ENCODE results near the gene PLA2G2C.

DNA sequence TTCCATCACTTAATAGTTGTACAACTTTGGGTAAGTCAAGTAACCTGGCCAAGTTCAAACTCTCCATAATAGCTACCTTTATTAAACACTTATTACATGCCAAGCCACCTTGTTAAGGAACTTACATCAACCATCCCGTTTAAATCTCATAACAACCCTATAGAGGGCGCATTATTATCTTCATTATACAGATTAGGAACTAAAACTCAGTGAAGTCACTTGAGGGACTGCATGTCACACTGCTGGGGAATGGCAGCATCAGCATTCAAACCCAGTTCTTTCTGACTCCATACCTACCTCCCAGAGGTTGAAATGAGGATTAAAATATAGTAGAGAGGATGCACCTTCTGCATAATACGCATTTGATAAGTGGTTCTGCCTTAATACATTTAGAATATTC, 47.1 kb upstream of the PLA2G2C start:
- TF ChIP-seq, protein P1, sequence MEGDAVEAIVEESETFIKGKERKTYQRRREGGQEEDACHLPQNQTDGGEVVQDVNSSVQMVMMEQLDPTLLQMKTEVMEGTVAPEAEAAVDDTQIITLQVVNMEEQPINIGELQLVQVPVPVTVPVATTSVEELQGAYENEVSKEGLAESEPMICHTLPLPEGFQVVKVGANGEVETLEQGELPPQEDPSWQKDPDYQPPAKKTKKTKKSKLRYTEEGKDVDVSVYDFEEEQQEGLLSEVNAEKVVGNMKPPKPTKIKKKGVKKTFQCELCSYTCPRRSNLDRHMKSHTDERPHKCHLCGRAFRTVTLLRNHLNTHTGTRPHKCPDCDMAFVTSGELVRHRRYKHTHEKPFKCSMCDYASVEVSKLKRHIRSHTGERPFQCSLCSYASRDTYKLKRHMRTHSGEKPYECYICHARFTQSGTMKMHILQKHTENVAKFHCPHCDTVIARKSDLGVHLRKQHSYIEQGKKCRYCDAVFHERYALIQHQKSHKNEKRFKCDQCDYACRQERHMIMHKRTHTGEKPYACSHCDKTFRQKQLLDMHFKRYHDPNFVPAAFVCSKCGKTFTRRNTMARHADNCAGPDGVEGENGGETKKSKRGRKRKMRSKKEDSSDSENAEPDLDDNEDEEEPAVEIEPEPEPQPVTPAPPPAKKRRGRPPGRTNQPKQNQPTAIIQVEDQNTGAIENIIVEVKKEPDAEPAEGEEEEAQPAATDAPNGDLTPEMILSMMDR (IDR thresholded peaks at IDR 0.05; ENCODE audit: low read length) = peak; percentile 53
- TF ChIP-seq EZH2 (IDR thresholded peaks at IDR 0.05; ENCODE audit: borderline replicate concordance, low read length) = no peak
